Lung (tissue), 12 donors: Measurements from ENCODE around the gene CLEC1A. TPM values are rescaled to one million over a fixed set of nuclear protein-coding genes. Genes with fewer than 3 reads are reported as not detected.

ENCODE experiments used
- ATAC-seq: fragments of 200-7000 bp; cut with Tn5 transposase; one replicate; pipeline ENCODE4 v1.9.1; 2020; ENCODE audit warnings: moderate number of reproducible peaks; ENCODE audit not compliant: insufficient read depth, low FRiP score
- DNase-seq, 3 donors: peaks; one replicate each; pipeline ENCODE4 v3.0.0-alpha.2; 2013 to 2017
- H3K27ac ChIP-seq, 2 donors: one replicate each; pipeline ENCODE4 v1.5.1; 2013; ENCODE audit warnings: mild to moderate bottlenecking in 2 of 2, moderate library complexity in 2 of 2, control low read depth in 1 of 2, inconsistent platforms in 1 of 2, low read depth in 1 of 2, low read length in 1 of 2
- H3K27me3 ChIP-seq, 3 donors: one replicate each; pipeline ENCODE4 v1.5.1; 2013; ENCODE audit warnings: low read length in 2 of 3; ENCODE audit not compliant: control insufficient read depth in 3 of 3, insufficient read depth in 3 of 3
- H3K36me3 ChIP-seq, 4 donors: one replicate each; pipeline ENCODE4 v1.5.1; 2013; ENCODE audit warnings: low read length in 4 of 4, mild to moderate bottlenecking in 1 of 4, moderate library complexity in 1 of 4; ENCODE audit not compliant: control insufficient read depth in 4 of 4, insufficient read depth in 4 of 4
- H3K4me1 ChIP-seq, 5 donors: one replicate each; pipeline ENCODE4 v1.5.1; 2013; ENCODE audit warnings: low read length in 5 of 5, mild to moderate bottlenecking in 2 of 5, moderate library complexity in 1 of 5; ENCODE audit not compliant: control insufficient read depth in 5 of 5, insufficient read depth in 5 of 5
- H3K4me3 ChIP-seq: one replicate; pipeline ENCODE4 v1.5.1; 2013; ENCODE audit warnings: mild to moderate bottlenecking, control low read depth, moderate library complexity
- H3K9ac ChIP-seq, 2 donors: one replicate each; pipeline ENCODE4 v1.5.1; 2013; ENCODE audit warnings: low read length in 2 of 2, control low read depth in 1 of 2; ENCODE audit not compliant: insufficient read depth in 1 of 2
- H3K9me3 ChIP-seq, 4 donors: one replicate each; pipeline ENCODE4 v1.5.1; 2013; ENCODE audit warnings: low read length in 3 of 4, mild to moderate bottlenecking in 1 of 4, moderate library complexity in 1 of 4; ENCODE audit not compliant: control insufficient read depth in 4 of 4, insufficient read depth in 3 of 4
- CTCF ChIP-seq: IDR thresholded peaks from 2 replicates; pipeline ENCODE4 v1.5.1; 2012; ENCODE audit warnings: mild to moderate bottlenecking; ENCODE audit errors: control extremely low read depth, extremely low read depth
- WGBS, 2 donors: extraction: QIAGEN DNeasy Blood & Tissue Kit; methylation state at CpG; one replicate each; pipeline ENCODE4 v1.1.7; 2013; 5-methylcytosine and 5-hydroxymethylcytosine counted together
- polyA plus RNA-seq, 2 donors: library from polyadenylated mRNA; stranded (reverse); fragments of 200-250 nt; gene quantifications; one replicate each; pipeline ENCODE4 v1.2.1, GENCODE V29; 2013
- total RNA-seq, 2 donors: library from RNA; depleted of rRNA in 1 of 2; stranded (reverse); fragments of >200 nt in 1 of 2; gene quantifications; one replicate each; pipeline ENCODE4 v1.2.1, GENCODE V29; 2014 to 2021
- donor health status: control.
- donor health status: control.
- donor health status: Bipolar disorder and iron deficiency.
- donor health status: healthy.
- donor health status: DM: yes; HTN: yes; CAD: no.

Gene CLEC1A
- total and polyA plus RNA-seq, 4 donors, result 6.8 to 18.7 (median 8.9) TPM

DNA sequence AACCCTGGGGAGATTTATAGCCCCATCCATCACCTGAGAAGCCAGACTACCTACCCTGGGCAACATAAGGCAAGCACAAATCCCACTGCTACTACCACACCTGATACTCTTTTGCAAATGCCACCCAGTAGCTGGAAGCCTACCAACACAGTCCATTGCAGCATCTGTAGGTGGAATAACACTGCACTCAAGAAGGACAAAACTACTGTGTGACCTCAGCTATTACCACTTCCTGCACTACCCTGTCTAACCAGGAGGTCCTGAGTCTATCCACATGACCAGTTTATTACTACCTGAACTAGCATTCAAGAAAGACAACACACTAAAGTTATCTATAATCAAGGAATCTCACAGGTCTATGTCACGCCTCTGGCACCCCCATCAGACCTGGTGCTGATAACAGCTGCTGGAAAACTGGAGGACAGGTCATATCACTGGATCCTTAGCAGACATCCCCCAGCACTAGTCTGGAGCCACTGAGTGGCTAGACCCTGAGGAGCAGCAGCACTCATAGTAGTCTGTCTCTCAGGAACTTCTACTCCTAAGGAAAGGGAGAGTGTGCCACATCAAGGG, 2.9 kb upstream of the CLEC1A start:
- no peak overlapping the region for H3K4me3 ChIP-seq
- WGBS, 2 donors, result 93 to 100% methylated on average over 1 of the region's 1 CpG

GRCh38 chr12:10101042-10101579, 2.3 kb upstream of the CLEC1A start:
- peaks cover 0 to 15% (median 0%) of the 10 kb centered on the region in 5 donors for H3K4me1 ChIP-seq
- H3K27ac ChIP-seq, result peak overlapping the region in 1 of 2 donors; percentile 14
- H3K27me3 ChIP-seq, result no peaks in the 10 kb centered on the region
- H3K4me3 ChIP-seq, result no peak overlapping the region
- H3K9ac ChIP-seq, result no peak overlapping the region
- no peak for TF ChIP-seq CTCF
- peaks cover 0 to 5% (median 0%) of the 10 kb centered on the region in 4 donors for H3K9me3 ChIP-seq
- no peaks in the 10 kb centered on the region for H3K36me3 ChIP-seq
- WGBS, 2 donors, result 56 to 83% methylated on average over 5 of the region's 5 CpGs
- DNase-seq (peak; percentile 54 to 83 (median 74)), ATAC-seq (no peak)

More for the DNA sequence above, 2.9 kb upstream of the CLEC1A start:
- Histone ChIP-seq H3K9me3 (peaks cover 0 to 5% (median 0%) of the 10 kb centered on the region in 4 donors), H3K9ac (no peak overlapping the region), H3K36me3 (no peaks in the 10 kb centered on the region), H3K27ac (peak overlapping the region in 1 of 2 donors; percentile 14), H3K4me1 (peaks cover 0 to 15% (median 0%) of the 10 kb centered on the region in 5 donors), H3K27me3 (no peaks in the 10 kb centered on the region)
- ATAC-seq, result no peak
- no peak for TF ChIP-seq CTCF
- no peak for DNase-seq

- H3K27ac ChIP-seq, result peak overlapping the region in 1 of 2 donors; percentile 17
- no peak overlapping the region for H3K4me3 ChIP-seq
- TF ChIP-seq CTCF, result no peak
- no peaks in the 10 kb centered on the region for H3K9me3 ChIP-seq
- DNase-seq (peak in 1 of 3 donors; percentile 24), ATAC-seq (no peak)
- no peaks in the 10 kb centered on the region for H3K36me3 ChIP-seq
- no peak overlapping the region for H3K9ac ChIP-seq
- 17 to 32% methylated on average over 3 of the region's 3 CpGs for WGBS, 2 donors
- H3K4me1 ChIP-seq, result peaks cover 0 to 15% (median 0%) of the 10 kb centered on the region in 5 donors
- H3K27me3 ChIP-seq, result no peaks in the 10 kb centered on the region
Measured at GRCh38 chr12:10097521-10097920, 1.3 kb downstream of the CLEC1A start.
